Lung microvascular endothelial cell (primary cell): Measurements from ENCODE around the gene HOMER1. TPM values are rescaled to one million over a fixed set of nuclear protein-coding genes. Genes with fewer than 3 reads are reported as not detected.

Experiments
- DNase-seq, 2 donors: peaks; one replicate each; pipeline versions ENCODE4 v3.0.0 to v3.0.0-alpha.2; 2010; ENCODE audit warnings: low read depth in 2 of 2
- total RNA-seq: library from RNA; depleted of rRNA; stranded (reverse); fragments of >200 nt; gene quantifications from 2 replicates; pipeline ENCODE4 v1.2.1, GENCODE V29; 2014

HOMER1 gene, protein sequence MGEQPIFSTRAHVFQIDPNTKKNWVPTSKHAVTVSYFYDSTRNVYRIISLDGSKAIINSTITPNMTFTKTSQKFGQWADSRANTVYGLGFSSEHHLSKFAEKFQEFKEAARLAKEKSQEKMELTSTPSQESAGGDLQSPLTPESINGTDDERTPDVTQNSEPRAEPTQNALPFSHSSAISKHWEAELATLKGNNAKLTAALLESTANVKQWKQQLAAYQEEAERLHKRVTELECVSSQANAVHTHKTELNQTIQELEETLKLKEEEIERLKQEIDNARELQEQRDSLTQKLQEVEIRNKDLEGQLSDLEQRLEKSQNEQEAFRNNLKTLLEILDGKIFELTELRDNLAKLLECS
- total RNA-seq: 3.7 and 11.7 TPM in 2 replicates

DNA sequence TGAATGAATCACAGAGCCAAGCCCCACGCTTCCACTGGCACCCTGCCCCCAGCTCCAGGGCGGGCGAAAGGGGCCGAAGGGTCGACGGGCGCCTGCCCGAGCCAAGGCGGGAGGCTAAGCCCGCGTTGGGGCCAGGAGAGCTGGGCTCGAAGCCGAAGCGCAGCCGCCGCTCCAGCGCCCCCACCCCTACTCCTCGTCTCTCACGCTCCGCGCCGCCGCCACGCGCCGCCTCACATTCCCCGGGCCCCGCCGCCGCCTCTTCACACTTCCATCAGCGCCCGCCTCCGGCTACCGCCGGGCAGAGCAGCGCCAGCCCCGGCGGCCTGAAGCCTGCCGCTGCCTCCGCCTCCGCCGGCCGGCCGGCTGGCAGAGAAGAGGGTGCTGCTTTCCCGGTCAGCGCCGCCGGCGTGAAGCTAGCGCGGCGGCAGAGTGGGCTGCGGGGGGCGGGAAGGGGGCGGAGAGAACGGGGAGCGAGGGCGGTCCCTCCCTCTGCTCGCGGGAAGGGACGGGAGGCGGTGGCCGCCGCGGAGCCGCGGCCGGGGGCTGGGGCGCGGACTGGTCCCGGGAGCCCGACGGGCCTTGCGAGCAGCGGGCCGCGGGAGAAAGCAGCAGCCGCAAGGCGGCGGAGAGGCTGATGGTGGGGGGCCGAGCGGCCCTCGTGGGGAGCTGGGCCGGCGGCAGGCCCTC is at the start of gene HOMER1:
Gene HOMER1 (minus strand): TSS at position 431 of the 687 bp plus-strand sequence. CDS start 1,360 bp downstream, outside the sequence.
- DNase-seq: peak; percentile 68 to 84

DNA sequence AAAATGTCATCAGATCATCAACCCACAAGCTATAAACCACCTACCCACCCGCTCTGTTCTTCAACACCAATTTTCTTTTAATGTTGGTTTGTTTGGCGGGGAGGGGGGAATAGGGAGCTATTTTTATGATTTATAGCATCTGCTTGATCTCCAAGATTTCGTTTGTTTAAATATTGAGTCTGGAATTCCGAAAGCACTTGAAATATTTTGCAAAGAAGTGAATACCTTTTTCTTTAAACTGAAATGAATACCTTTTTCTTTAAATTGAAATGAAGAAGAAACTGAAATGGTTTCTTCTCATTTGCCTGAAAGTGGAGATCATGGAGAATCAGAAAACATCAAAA is 49.3 kb upstream of the HOMER1 start:
- DNase-seq: no peak

DNA sequence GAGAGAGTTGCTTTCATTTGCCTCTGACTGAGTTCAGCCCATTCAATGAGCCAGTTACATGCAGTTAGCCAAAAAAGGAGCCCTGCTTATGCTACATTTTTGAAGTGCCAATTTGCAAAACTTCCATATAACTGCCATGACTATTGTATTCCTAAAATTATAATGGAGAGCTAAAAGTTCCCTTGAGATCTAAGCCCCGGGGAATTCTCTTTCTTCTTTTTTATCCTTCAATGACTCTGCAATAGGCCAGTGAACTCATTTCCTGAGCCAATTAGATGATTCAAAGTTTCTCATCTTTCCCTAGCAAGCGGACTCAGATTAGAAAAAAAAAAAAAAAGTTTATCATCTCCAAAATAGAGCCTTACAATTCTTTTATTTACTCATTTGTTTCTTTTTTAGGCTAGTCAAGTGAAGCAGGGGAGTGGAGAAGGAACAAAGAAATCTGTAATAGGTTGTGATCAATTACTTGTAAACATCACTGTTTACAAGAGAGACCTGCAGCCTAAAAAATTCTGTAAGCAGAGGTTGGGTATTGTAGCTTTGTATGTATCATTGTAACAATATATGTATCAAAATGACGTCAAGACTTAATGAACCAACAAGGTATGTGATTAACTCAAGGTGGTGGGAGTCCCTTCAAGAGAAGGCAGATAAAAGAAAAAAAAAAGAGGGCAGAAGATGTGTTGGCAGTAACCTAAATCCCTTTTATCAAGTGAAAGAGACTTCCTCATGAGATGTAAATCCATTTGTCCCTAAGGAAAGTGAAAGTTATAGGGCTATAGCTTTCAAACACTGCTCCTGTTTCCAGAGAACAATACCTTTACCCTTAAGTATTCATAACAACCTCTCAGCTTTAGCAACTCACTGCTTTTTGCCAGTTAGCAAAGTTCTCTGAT is 48.7 kb upstream of the HOMER1 start:
- DNase-seq: peak in 1 of 2 donors; percentile 19

DNA sequence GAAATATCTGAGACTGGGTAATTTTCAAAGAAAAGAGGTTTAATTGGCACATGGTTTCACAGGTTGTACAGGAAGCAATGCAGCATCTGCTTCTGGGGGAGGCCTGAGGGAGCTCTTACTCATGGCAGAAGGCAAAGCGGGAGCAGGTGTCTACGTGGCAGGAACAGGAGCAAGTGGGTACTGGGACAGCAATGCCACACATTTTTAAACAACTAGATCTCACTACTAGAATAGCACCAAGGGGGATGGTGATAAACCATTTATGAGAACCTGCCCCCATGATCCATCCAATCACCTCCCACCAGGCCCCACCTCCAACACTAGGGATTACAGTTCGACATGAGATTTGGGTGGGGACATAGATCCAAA is 47.6 kb upstream of the HOMER1 start:
- DNase-seq: no peak

DNA sequence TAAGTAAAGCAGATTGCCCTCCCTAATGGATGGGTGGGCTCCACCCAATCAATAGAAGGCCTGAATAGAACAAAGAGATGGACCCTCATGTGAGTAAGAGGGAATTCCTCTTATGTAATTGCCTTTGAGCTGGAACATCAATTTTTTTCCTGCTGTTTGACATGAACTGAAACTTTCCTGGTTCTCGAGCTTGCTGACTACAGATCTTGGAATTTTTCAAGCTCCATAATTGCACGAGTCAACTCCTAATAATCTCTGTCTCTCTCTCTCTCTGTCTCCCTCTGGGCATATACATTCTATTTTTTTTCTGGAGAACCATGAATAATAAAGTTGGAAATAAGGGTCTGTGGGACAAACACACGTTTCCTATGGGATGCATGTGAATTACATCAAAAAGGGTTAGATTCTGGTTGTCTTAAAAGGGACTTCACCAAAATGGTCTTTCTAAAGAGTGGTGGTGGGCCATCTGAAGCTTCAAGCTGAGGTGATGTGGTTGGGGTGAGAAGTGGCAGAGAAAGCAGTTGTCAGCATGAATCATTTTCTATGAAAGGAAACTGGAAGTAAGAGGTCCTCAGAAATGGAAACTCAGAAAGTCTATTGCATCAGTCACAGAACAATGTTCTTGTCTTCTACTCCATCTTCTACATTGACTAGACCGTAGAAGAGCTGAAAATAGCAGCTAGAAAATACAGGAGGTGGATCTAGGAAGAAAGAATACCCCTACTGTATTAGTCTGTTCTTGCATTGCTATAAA is 47.0 kb upstream of the HOMER1 start:
- peak in 1 of 2 donors; percentile 24 for DNase-seq

DNA sequence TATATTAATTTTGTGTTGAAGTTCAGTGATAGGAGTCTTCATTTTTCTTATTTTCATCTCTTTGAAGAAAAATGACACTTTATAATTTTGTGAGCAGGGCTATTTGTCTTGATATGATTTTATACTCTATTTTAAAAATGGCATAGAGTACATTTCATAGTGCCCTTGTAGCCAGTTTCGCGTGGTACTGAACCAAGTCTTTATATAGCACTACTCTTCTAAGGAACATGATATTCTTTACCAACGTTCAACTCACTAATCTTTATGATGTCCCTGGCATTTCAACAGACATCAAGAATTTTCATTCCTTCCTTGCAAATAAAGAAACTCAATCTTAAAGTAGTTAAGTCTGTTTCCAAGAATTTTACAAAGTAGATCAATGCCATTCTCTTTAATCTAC is 41.5 kb upstream of the HOMER1 start:
- DNase-seq: no peak

DNA sequence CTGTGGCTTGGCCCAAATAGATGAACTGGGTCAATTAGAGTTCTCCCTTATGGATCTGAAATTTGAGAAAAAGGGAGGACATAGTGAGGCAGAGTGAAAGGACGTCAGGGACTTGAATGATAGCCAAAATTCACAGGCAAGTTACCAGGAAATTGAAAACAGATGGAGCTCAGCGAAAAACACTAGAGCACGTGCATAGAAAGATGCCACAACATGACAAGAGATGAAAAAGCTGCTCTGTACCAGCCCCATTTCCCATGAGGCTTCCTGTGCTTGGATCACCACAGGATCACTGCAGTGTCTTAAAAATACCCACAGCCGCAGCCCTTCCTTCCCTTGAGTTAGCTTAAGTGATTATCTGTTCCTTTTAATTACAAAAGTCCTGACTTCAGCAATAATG is 39.0 kb upstream of the HOMER1 start:
- peak in 1 of 2 donors; percentile 9 for DNase-seq

DNA sequence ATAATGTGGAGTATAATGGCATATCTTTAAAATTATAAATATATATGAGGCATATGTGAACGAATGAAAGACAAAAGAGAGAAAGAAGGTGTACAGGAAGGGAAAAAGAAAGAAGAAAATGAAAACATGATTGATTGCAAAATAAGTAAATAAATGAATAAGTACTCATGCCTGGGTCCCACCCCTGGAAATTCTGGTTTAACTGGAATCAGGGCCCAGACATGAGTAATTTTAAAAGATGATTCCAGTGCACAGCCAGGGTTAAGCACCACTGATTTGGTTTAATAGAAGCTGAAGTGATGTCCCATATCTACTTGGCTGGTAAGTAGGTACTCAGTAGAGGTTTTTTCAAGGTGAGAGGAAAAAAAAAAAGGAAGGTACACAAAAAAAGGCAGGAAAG is 34.0 kb upstream of the HOMER1 start:
- no peak for DNase-seq

DNA sequence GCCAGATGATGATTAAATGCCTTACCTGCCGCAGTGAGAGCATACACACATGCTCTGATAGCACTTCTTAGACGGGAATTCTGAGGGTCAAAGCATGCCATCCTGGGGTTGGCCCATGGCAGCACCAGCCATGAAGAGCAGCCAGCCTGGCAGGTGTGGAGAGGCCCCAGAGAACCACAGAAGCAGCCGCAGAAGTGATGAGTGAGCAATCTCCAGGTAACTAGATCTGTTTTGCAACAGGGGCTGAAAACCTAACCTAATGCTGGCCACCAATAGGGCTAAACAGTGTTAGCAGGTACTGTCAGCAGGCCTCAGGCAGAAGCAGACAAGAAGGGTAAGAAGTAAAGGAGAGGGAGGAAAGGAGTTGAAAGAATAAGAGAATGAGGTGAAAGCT is 33.5 kb upstream of the HOMER1 start:
- DNase-seq: no peak

DNA sequence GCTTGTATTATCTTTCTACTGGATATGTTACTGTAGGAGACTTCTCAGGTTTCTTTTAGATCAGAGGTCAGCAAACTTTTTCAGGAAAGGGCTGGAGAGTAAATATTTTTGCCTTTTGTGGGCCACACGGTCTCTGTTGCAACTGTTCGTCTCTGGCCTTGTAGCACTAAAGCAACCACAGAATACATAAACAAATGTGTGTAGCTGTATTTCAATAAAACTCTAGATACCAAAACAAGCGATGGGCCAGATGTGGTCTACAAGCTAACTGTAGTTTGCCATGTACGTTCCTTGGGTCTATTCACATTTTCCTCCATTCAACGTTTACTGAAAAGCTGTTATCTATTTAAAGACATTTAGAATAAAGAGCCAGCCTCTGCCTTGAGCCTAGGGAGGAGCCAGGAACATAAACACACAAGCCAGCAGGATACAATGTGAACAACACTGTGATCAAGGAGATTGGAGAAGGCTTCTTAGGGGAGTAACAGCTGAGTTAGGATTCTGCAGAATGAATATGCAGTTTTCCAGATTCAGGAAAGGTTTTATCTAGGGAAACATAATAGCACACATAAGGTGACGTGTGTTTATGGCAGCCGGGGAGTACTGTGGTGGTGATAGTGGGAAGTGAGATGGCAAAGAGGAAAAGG is 33.0 kb upstream of the HOMER1 start:
- DNase-seq: no peak

DNA sequence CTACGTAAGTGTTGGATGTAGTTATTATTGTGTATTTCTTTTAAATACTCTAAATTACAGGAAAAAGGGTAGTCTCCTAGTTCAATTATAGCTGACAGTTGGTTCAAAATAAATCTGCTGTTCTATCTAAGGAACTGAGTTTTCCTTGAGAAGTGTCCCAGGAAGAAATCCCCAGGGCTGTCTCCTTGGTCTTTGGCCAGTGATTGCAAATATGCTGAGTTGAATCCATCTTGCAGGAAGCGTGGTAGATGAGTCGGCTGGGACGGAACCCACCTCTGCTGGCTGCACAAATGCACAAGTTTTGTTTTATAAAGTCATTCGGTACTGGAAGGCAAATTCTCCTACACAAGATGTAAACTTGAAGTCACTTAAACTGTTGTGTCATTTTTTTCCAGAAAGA is 30.2 kb upstream of the HOMER1 start:
- DNase-seq: no peak

DNA sequence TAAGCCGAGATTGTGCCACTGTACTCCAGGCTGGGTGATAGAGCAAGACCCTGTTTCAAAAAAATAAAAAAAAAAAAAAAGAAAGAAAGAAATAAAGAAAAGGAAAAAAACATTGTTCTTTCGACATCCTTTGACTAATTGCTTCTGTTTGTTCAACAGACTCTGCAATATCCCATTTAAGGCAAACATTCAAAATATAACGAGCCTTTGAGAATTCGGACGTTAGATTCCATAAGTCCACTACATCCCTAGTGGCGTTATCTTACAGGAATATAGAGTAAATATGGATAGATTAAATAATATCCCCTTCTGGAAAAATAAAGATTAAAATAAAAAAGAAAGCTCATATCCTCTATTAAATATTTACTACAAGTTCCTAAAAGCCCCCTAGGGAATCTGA is 27.0 kb upstream of the HOMER1 start:
- no peak for DNase-seq

DNA sequence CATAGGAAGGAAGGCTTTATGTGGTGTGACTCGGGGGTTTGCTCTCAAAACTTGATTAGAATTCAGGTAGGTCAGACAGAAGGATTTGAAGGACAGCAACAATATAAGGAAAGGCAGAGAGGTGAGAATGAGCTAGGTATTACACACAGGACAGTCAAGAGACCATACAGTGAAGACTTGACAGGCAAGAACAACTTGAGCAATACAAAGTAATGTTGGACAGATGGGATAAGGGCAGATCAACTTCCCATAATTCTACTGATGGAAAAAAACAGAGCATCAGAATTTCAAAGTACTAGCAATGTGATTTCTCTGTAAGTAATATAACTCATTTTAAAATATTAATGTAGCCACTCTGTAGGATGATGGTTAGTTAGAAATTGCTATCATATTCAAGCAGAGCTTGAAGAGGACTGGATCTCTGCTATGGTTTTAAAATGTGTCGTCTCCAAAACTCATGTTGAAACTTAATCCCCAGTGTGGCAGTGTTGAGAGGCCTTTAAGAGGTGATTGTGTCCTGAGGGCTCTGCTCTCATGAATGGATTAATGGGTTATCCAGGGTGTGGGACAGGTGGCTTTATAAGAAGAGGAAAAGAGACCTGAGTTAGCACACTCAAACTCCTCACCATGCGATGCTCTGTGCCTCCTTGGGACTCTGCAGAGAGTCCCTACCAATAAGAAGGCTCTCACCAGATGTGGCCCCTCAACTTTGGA is 22.4 kb upstream of the HOMER1 start:
- DNase-seq: no peak

DNA sequence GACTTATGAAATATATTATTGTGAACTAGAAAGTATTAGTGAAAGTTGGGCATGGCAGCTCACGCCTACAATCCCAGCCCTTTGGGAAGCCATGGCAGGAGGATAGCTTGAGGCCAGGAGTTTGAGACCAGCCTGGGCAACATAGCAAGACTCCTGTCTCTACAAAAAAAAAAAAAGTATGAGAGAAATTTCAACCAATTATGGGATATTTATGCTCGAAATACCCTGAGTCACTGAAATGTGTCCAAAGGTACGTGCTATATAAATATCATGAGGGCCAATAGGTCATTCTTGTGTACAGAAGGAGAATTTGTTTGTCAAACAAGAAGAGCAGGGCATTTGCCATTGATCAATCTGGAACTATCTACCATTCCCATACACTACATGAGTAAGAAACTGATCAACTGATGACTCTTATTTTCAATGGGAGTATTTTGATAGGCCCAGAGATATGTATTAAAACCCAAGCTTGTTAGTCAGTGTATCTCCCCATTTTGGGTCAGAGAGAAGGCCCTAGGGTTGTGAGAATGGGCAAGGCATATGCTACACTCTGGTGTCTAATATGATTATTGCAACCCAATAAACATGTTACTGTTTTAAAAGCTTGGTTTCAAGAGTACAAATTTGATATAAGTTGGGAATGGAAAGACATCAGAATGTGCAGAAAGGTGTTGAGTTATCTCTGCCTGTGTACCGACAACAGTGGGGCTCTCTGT is 21.7 kb upstream of the HOMER1 start:
- DNase-seq: no peak

DNA sequence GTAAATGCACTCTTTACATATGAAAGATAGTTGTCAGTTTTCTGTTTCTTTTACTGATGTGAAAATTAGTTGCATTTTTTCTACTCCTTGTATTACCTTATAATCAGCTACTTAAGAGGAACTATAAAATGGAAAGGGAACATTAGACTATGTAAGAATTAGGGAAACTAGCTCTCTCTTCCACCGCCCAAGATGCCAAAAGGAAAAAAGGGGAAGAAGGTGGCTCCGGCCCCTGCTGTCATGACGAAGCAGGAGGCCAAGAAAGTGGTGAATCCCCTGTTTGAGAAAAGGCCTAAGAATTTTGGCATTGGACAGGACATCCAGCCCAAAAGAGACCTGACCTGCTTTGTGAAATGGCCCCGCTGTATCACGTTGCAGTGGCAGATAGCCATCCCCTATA is 15.2 kb upstream of the HOMER1 start:
- DNase-seq: no peak

DNA sequence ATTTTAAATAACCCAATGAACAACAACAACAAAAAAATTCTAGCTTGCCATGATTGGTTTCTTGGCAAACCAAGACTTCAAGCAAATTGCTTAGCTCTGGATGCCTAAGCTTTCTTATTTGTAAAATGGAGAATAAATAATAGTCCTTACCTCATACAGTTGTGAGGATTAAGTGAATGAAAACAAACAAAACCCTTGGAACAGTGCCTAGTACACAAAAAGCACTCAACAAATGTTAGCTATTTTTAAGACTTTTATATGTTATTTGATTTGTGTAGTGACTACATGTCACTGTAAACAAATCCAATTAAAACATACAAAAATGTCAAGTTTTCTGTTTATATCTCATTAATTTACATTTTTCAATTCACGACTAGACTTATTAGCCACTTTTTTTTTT is 13.5 kb upstream of the HOMER1 start:
- DNase-seq: no peak

DNA sequence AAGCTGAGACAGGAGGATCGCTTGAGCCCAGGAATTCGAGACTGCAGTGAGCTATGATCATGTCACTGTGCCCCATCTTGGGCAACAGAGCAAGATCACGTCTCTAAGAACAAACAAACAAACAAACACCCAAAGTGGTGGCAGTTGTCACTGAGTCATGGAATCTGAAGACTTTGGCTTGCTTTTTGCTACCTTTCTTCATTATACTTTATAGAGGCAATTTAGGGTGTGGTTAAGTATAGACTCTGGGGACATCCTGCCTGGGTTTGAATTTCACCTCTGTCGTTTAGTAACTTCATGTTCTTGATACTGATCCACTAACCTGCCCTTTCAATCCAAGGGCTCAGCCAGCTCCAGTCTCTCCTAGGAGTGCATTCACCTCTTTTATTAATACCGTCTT is 13.0 kb upstream of the HOMER1 start:
- no peak for DNase-seq

DNA sequence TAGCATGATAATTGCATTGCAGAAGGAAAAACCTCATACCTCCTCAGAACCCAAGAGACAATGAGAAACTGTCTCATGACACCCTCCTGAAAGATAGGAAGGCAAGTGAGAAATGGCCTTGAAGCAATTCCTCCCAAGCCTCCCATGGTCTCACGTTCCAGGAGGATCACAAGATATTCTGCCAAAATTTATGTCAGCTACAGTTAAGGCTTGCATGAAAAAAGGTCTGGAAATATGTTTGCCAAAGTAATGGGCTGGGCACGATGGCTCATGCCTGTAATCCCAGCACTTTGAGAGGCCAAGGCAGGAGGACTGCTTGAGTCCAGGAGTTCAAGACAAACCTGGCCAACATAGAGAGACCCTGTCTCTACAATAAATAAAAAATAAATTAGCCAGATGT is 12.6 kb upstream of the HOMER1 start:
- no peak for DNase-seq

DNA sequence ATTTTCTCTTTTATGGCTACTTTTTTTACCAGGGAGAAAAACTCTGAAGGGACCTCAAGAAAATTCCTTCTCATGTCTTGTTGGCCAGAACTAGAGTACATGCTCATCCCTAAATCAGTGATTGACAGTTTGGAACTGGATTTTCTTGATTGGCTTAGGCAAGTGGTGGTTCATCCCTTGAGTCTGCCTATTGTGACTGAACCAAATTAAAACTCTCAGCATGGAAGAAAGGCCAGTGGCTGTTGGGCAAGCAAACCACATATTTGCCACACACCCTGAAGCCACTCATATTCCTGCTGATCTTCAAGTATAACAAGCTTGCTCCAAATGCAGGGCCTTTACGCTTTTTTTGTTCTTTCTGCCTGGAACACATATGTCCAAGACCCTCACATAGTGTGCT is 7.2 kb upstream of the HOMER1 start:
- DNase-seq: no peak

DNA sequence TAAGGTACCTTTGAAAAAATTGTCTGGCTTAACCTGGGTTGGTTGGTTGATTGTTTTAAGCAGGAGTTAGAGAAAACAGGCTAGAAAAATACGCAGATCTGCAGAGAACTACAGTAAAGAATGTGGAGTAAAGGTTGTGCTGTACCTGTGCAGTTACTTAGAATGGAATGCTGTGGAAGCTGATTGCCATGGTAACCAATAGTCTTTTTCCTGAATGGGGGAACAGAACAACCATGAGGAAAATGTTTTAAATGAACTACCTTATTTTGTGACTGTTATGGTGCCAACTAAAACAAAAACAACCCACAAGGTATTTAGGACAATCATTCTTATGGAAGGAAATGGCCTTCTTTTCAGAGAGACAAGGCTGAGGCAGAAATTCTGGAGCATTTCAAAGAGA is 4.8 kb upstream of the HOMER1 start:
- DNase-seq: peak in 1 of 2 donors; percentile 71
